HG03575 (cell line): Measurements from ENCODE around the gene CFAP77.

Source experiments
- ATAC-seq: cut with Tn5 transposase; IDR thresholded peaks from one replicate; pipeline ENCODE4 v1.9.1; 2021; ENCODE audit not compliant: unreplicated experiment, insufficient number of reproducible peaks, low FRiP score; ENCODE audit errors: extremely low read depth

The CFAP77 gene

GRCh38 chr9:132600326-132600984 is 190.4 kb downstream of the CFAP77 start:
- ATAC-seq = no peak

GRCh38 chr9:132602207-132602606 is 192.2 kb downstream of the CFAP77 start:
- ATAC-seq = no peak

- ATAC-seq = no peak
Measured at GRCh38 chr9:132605387-132605786, 195.4 kb downstream of the CFAP77 start.

GRCh38 chr9:132606066-132606465 is 196.1 kb downstream of the CFAP77 start:
- no peak for ATAC-seq

- no peak for ATAC-seq
Measured at GRCh38 chr9:132609184-132609583, 199.2 kb downstream of the CFAP77 start.

- no peak for ATAC-seq
Measured at GRCh38 chr9:132609829-132610228, 199.8 kb downstream of the CFAP77 start.

- no peak for ATAC-seq
Measured at GRCh38 chr9:132610661-132611060, 200.7 kb downstream of the CFAP77 start.

- no peak for ATAC-seq
Measured at GRCh38 chr9:132614324-132614723, 204.3 kb downstream of the CFAP77 start.

- no peak for ATAC-seq
Measured at GRCh38 chr9:132615774-132616173, 205.8 kb downstream of the CFAP77 start.

- no peak for ATAC-seq
Measured at GRCh38 chr9:132616725-132617124, 206.7 kb downstream of the CFAP77 start.

- no peak for ATAC-seq
Measured at GRCh38 chr9:132622159-132622558, 212.1 kb downstream of the CFAP77 start.
